NK-92 treated with Interleukin-12 subunit alpha and Interleukin-12 subunit beta, amount 100 ng/mL, for 24 hours (cell line): Measurements from ENCODE around the gene FMNL3.
"Not testable (repeated sequence)": the region's sequence is repeated elsewhere in the genome, so short reads cannot be mapped to it uniquely, and the experiment has no call there.

Source experiments
- DNase-seq: peaks from one replicate; lab custom pipeline; 2025; lab: John Stamatoyannopoulos, UW

Gene FMNL3

GRCh38 chr12:49717800-49718199 lies 10.6 kb upstream of the FMNL3 start:
- DNase-seq = not testable (repeated sequence)

GRCh38 chr12:49716553-49716952 lies 9.3 kb upstream of the FMNL3 start:
- no peak for DNase-seq

GRCh38 chr12:49713952-49714351 lies 6.7 kb upstream of the FMNL3 start:
- not testable (repeated sequence) for DNase-seq

- DNase-seq = no peak
Measured at GRCh38 chr12:49708851-49709250, 1.6 kb upstream of the FMNL3 start.

GRCh38 chr12:49707812-49708147 lies 575 bp upstream of the FMNL3 start:
- no peak for DNase-seq

GRCh38 chr12:49706351-49707127 lies 666 bp downstream of the FMNL3 start:
- DNase-seq = peak; percentile 15

- peak; percentile 29 for DNase-seq
Measured at GRCh38 chr12:49705479-49706134, 1.6 kb downstream of the FMNL3 start.

- no peak for DNase-seq
Measured at GRCh38 chr12:49703647-49704137, 3.5 kb downstream of the FMNL3 start.

- DNase-seq = no peak
Measured at GRCh38 chr12:49702676-49703215, 4.5 kb downstream of the FMNL3 start.

GRCh38 chr12:49702009-49702408 lies 5.2 kb downstream of the FMNL3 start:
- no peak for DNase-seq

GRCh38 chr12:49698619-49699545 lies 8.3 kb downstream of the FMNL3 start:
- DNase-seq = peak; percentile 60

- no peak for DNase-seq
Measured at GRCh38 chr12:49697808-49698207, 9.4 kb downstream of the FMNL3 start.

GRCh38 chr12:49696723-49697122 lies 10.5 kb downstream of the FMNL3 start:
- no peak for DNase-seq

GRCh38 chr12:49693931-49694444 lies 13.2 kb downstream of the FMNL3 start:
- no peak for DNase-seq

- no peak for DNase-seq
Measured at GRCh38 chr12:49692851-49693250, 14.4 kb downstream of the FMNL3 start.

- DNase-seq = no peak
Measured at GRCh38 chr12:49689785-49690184, 17.4 kb downstream of the FMNL3 start.

GRCh38 chr12:49689237-49689636 lies 18.0 kb downstream of the FMNL3 start:
- no peak for DNase-seq

GRCh38 chr12:49687941-49688340 lies 19.3 kb downstream of the FMNL3 start:
- no peak for DNase-seq

- no peak for DNase-seq
Measured at GRCh38 chr12:49684310-49684854, 22.8 kb downstream of the FMNL3 start.

- peak; percentile 21 for DNase-seq
Measured at GRCh38 chr12:49683599-49684309, 23.5 kb downstream of the FMNL3 start.

- no peak for DNase-seq
Measured at GRCh38 chr12:49680075-49680474, 27.1 kb downstream of the FMNL3 start.
